C4-2B (cell line): Measurements from ENCODE around the gene CYFIP1.

Experiments
- ZFX ChIP-seq: fragments of 450-650 bp; IDR thresholded peaks from 2 replicates; pipeline ENCODE4 v1.6.1; 2017
- TF ChIP-seq, protein P1 (sequence below): fragments of 450-650 bp; conservative IDR thresholded peaks from 2 replicates; pipeline ENCODE4 v1.5.1; 2017; ENCODE audit warnings: mild to moderate bottlenecking

DNA sequence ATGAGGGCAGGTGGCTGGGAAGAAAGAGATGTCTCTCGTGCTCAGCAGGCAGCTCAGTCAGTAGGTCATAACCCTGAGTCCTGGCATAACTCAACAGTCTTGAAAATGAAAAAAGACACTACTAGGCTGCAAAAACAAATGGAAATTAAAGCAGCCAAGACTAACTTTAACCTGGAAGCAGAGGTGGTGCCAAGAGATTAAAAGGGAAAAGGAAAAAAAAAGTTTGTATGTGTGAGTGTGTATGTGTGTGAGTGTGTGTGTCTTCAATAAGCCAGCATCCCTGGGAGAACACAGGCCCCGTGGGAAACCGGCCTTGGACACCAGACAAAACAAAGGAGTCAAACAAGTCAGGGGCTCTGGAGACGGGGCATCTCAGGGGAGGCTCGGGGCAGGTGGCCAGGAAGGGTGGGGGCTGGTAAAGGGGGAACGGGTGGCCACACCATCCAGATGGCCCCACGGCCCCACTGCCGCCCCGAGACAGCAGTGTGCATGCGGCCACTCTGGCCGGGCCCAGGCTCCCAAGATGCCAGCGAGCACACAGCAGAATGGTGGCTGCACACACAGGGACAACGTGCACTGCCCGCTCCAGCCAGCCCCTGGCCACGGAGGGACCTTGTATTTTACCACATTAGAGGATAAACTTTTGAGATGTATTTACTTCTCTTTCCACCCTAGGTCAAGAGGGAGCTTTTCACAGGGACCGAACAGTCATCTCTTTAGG is 23.8 kb downstream of the CYFIP1 start:
- TF ChIP-seq, protein P1, sequence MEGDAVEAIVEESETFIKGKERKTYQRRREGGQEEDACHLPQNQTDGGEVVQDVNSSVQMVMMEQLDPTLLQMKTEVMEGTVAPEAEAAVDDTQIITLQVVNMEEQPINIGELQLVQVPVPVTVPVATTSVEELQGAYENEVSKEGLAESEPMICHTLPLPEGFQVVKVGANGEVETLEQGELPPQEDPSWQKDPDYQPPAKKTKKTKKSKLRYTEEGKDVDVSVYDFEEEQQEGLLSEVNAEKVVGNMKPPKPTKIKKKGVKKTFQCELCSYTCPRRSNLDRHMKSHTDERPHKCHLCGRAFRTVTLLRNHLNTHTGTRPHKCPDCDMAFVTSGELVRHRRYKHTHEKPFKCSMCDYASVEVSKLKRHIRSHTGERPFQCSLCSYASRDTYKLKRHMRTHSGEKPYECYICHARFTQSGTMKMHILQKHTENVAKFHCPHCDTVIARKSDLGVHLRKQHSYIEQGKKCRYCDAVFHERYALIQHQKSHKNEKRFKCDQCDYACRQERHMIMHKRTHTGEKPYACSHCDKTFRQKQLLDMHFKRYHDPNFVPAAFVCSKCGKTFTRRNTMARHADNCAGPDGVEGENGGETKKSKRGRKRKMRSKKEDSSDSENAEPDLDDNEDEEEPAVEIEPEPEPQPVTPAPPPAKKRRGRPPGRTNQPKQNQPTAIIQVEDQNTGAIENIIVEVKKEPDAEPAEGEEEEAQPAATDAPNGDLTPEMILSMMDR, result no peak
- no peak for TF ChIP-seq ZFX
